ENCODE measurements around the gene PCCA. TPM values are rescaled to one million over a fixed set of nuclear protein-coding genes. Genes with fewer than 3 reads are reported as not detected.

Gene PCCA
- total RNA-seq, 4 donors from 2014 or later: 46.9 to 66.0 (median 49.4) TPM

DNA sequence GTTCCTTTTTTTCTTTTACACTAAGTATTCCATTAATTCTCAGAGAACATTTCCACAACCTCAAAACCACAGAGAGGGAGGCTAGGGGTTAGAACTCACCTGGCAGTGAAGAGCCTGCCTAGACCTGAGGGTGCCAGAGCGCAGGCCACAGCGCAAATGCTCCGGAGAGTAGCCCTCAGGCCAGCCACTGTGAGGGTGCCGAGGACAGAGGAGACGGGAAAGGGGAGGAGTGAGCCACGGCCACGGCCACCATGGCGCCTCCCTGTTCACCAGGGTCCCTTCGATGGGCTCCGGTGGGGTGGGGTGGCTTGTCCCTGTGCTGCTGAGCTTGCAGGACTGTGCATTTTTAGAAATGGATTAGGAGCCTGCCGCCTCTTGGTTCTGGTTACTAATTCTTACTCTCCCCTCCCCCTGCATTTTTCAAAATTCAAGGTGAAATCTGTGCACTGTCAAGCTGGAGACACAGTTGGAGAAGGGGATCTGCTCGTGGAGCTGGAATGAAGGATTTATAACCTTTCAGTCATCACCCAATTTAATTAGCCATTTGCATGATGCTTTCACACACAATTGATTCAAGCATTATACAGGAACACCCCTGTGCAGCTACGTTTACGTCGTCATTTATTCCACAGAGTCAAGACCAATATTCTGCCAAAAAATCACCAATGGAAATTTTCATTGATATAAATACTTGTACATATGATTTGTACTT, 440.9 kb downstream of the PCCA start:
- H3K27me3 ChIP-seq: no peaks in the 10 kb centered on the region
- H3K27ac ChIP-seq: no peak overlapping the region
- H3K9me3 ChIP-seq: no peaks in the 10 kb centered on the region
- no peak for DNase-seq
- no peak overlapping the region for H3K4me3 ChIP-seq
- H3K4me1 ChIP-seq: no peaks in the 10 kb centered on the region
- no peak for TF ChIP-seq CTCF (IDR thresholded peaks at IDR 0.05)
- no peak for TF ChIP-seq POLR2A (IDR thresholded peaks at IDR 0.05)
- H3K36me3 ChIP-seq: peaks cover 0 to 33% (median 0%) of the 10 kb centered on the region in 3 donors

- Histone ChIP-seq H3K27me3 (no peaks in the 10 kb centered on the region), H3K9me3 (no peaks in the 10 kb centered on the region), H3K4me3 (no peak overlapping the region), H3K36me3 (peaks cover 0 to 33% (median 0%) of the 10 kb centered on the region in 3 donors), H3K27ac (no peak overlapping the region), H3K4me1 (no peaks in the 10 kb centered on the region)
- TF ChIP-seq CTCF (IDR thresholded peaks at IDR 0.05): no peak
- TF ChIP-seq POLR2A (IDR thresholded peaks at IDR 0.05): no peak
- peak in 1 of 3 donors; percentile 48 for DNase-seq
Measured at GRCh38 chr13:100530671-100531213, 441.8 kb downstream of the PCCA start.

- Histone ChIP-seq H3K9me3 (no peaks in the 10 kb centered on the region), H3K27ac (no peak overlapping the region), H3K4me1 (no peaks in the 10 kb centered on the region), H3K36me3 (peaks cover 0 to 25% (median 0%) of the 10 kb centered on the region in 3 donors), H3K27me3 (no peaks in the 10 kb centered on the region), H3K4me3 (no peak overlapping the region)
- peak in 2 of 3 donors; percentile 18 to 37 for DNase-seq
- TF ChIP-seq POLR2A (IDR thresholded peaks at IDR 0.05) (no peak), CTCF (IDR thresholded peaks at IDR 0.05) (no peak)
Measured at GRCh38 chr13:100532090-100532766, 443.3 kb downstream of the PCCA start.

GRCh38 chr13:100532836-100533435, 444.0 kb downstream of the PCCA start:
- Histone ChIP-seq H3K27me3 (no peaks in the 10 kb centered on the region), H3K4me3 (no peak overlapping the region), H3K36me3 (peaks cover 0 to 18% (median 0%) of the 10 kb centered on the region in 3 donors), H3K4me1 (no peaks in the 10 kb centered on the region), H3K27ac (no peak overlapping the region), H3K9me3 (no peaks in the 10 kb centered on the region)
- TF ChIP-seq POLR2A (IDR thresholded peaks at IDR 0.05): no peak
- TF ChIP-seq CTCF (IDR thresholded peaks at IDR 0.05): no peak
- peak in 2 of 3 donors; percentile 40 to 41 for DNase-seq

- H3K4me1 ChIP-seq: no peaks in the 10 kb centered on the region
- no peak overlapping the region for H3K4me3 ChIP-seq
- peaks cover 0 to 13% (median 0%) of the 10 kb centered on the region in 3 donors for H3K36me3 ChIP-seq
- TF ChIP-seq CTCF (IDR thresholded peaks at IDR 0.05) (no peak), POLR2A (IDR thresholded peaks at IDR 0.05) (no peak)
- no peaks in the 10 kb centered on the region for H3K9me3 ChIP-seq
- no peak overlapping the region for H3K27ac ChIP-seq
- no peaks in the 10 kb centered on the region for H3K27me3 ChIP-seq
- DNase-seq: peak in 2 of 3 donors; percentile 30 to 34
Measured at GRCh38 chr13:100533588-100534041, 444.7 kb downstream of the PCCA start.

All from Peyer's patch (tissue), 4 donors.